Neuron (in vitro differentiated cells): ENCODE results near the gene CCDC85A.

Source experiments
- H2AFZ ChIP-seq: one replicate; pipeline ENCODE4 v1.6.1; 2013; ENCODE audit warnings: low read depth, mild to moderate bottlenecking, inconsistent platforms, low read length, moderate library complexity
- H3K27me3 ChIP-seq: one replicate; pipeline ENCODE4 v1.6.1; 2013; ENCODE audit warnings: low read length; ENCODE audit not compliant: insufficient read depth
- H3K36me3 ChIP-seq: one replicate; pipeline ENCODE4 v1.6.1; 2013; ENCODE audit warnings: low read length; ENCODE audit not compliant: insufficient read depth
- H3K4me1 ChIP-seq: one replicate; pipeline ENCODE4 v1.6.1; 2013; ENCODE audit warnings: low read length; ENCODE audit not compliant: insufficient read depth
- H3K4me3 ChIP-seq: 2 replicates; pipeline ENCODE4 v1.5.1; 2013; ENCODE audit warnings: mild to moderate bottlenecking, low read length, moderate library complexity
- H3K9me3 ChIP-seq: one replicate; pipeline ENCODE4 v1.6.1; 2013; ENCODE audit warnings: low read length

Gene CCDC85A

GRCh38 chr2:56299171-56299691 is 115.4 kb downstream of the CCDC85A start:
- Histone ChIP-seq H3K27me3 (no peaks in the 10 kb centered on the region), H3K9me3 (no peaks in the 10 kb centered on the region), H3K36me3 (no peaks in the 10 kb centered on the region), H3K4me1 (no peaks in the 10 kb centered on the region), H2AFZ (no peak overlapping the region), H3K4me3 (no peak overlapping the region)

GRCh38 chr2:56309626-56310170 is 125.9 kb downstream of the CCDC85A start:
- Histone ChIP-seq H3K4me3 (no peak overlapping the region), H3K4me1 (no peaks in the 10 kb centered on the region), H2AFZ (no peak overlapping the region), H3K27me3 (no peaks in the 10 kb centered on the region), H3K36me3 (no peaks in the 10 kb centered on the region), H3K9me3 (no peaks in the 10 kb centered on the region)

GRCh38 chr2:56313500-56313921 is 129.7 kb downstream of the CCDC85A start:
- Histone ChIP-seq H3K4me1 (no peaks in the 10 kb centered on the region), H3K9me3 (no peaks in the 10 kb centered on the region), H3K27me3 (no peaks in the 10 kb centered on the region), H2AFZ (no peak overlapping the region), H3K4me3 (no peak overlapping the region), H3K36me3 (no peaks in the 10 kb centered on the region)

GRCh38 chr2:56314371-56314770 is 130.6 kb downstream of the CCDC85A start:
- no peaks in the 10 kb centered on the region for H3K4me1 ChIP-seq
- H2AFZ ChIP-seq: no peak overlapping the region
- no peak overlapping the region for H3K4me3 ChIP-seq
- no peaks in the 10 kb centered on the region for H3K9me3 ChIP-seq
- H3K27me3 ChIP-seq: no peaks in the 10 kb centered on the region
- no peaks in the 10 kb centered on the region for H3K36me3 ChIP-seq

- H3K27me3 ChIP-seq: no peaks in the 10 kb centered on the region
- no peak overlapping the region for H3K4me3 ChIP-seq
- no peaks in the 10 kb centered on the region for H3K36me3 ChIP-seq
- H3K4me1 ChIP-seq: no peaks in the 10 kb centered on the region
- no peak overlapping the region for H2AFZ ChIP-seq
- H3K9me3 ChIP-seq: no peaks in the 10 kb centered on the region
These were observed 131.0 kb downstream of the CCDC85A start for GRCh38 chr2:56314796-56315195.

GRCh38 chr2:56315376-56315775 is 131.6 kb downstream of the CCDC85A start:
- no peaks in the 10 kb centered on the region for H3K4me1 ChIP-seq
- no peak overlapping the region for H2AFZ ChIP-seq
- H3K36me3 ChIP-seq: no peaks in the 10 kb centered on the region
- H3K9me3 ChIP-seq: no peaks in the 10 kb centered on the region
- H3K4me3 ChIP-seq: no peak overlapping the region
- no peaks in the 10 kb centered on the region for H3K27me3 ChIP-seq

- no peaks in the 10 kb centered on the region for H3K4me1 ChIP-seq
- H2AFZ ChIP-seq: no peak overlapping the region
- no peaks in the 10 kb centered on the region for H3K27me3 ChIP-seq
- H3K36me3 ChIP-seq: no peaks in the 10 kb centered on the region
- no peak overlapping the region for H3K4me3 ChIP-seq
- H3K9me3 ChIP-seq: no peaks in the 10 kb centered on the region
These were observed 132.2 kb downstream of the CCDC85A start for GRCh38 chr2:56316011-56316410.

GRCh38 chr2:56318147-56318546 is 134.4 kb downstream of the CCDC85A start:
- no peaks in the 10 kb centered on the region for H3K4me1 ChIP-seq
- H3K9me3 ChIP-seq: no peaks in the 10 kb centered on the region

GRCh38 chr2:56325661-56326345 is 142.0 kb downstream of the CCDC85A start:
- Histone ChIP-seq H2AFZ (no peak overlapping the region), H3K4me3 (no peak overlapping the region), H3K36me3 (no peaks in the 10 kb centered on the region), H3K27me3 (no peaks in the 10 kb centered on the region), H3K9me3 (no peaks in the 10 kb centered on the region), H3K4me1 (no peaks in the 10 kb centered on the region)

More at GRCh38 chr2:56318147-56318546, 134.4 kb downstream of the CCDC85A start:
- Histone ChIP-seq H3K4me3 (no peak overlapping the region), H2AFZ (no peak overlapping the region), H3K36me3 (no peaks in the 10 kb centered on the region), H3K27me3 (no peaks in the 10 kb centered on the region)

GRCh38 chr2:56326346-56326741 is 142.6 kb downstream of the CCDC85A start:
- Histone ChIP-seq H3K9me3 (no peaks in the 10 kb centered on the region), H3K36me3 (no peaks in the 10 kb centered on the region), H3K4me3 (no peak overlapping the region), H3K27me3 (no peaks in the 10 kb centered on the region), H3K4me1 (no peaks in the 10 kb centered on the region), H2AFZ (no peak overlapping the region)

- Histone ChIP-seq H3K36me3 (no peaks in the 10 kb centered on the region), H3K27me3 (no peaks in the 10 kb centered on the region), H3K4me3 (no peak overlapping the region), H3K9me3 (no peaks in the 10 kb centered on the region), H3K4me1 (no peaks in the 10 kb centered on the region), H2AFZ (no peak overlapping the region)
These were observed 148.0 kb downstream of the CCDC85A start for GRCh38 chr2:56331810-56332209.

- H3K4me3 ChIP-seq: no peak overlapping the region
These were observed 150.2 kb downstream of the CCDC85A start for GRCh38 chr2:56333812-56334485.

GRCh38 chr2:56334622-56335021 is 150.8 kb downstream of the CCDC85A start:
- H3K4me3 ChIP-seq: no peak overlapping the region
- no peaks in the 10 kb centered on the region for H3K9me3 ChIP-seq
- H3K27me3 ChIP-seq: no peaks in the 10 kb centered on the region
- no peaks in the 10 kb centered on the region for H3K4me1 ChIP-seq
- no peak overlapping the region for H2AFZ ChIP-seq
- no peaks in the 10 kb centered on the region for H3K36me3 ChIP-seq

More at GRCh38 chr2:56333812-56334485, 150.2 kb downstream of the CCDC85A start:
- H2AFZ ChIP-seq: no peak overlapping the region
- no peaks in the 10 kb centered on the region for H3K4me1 ChIP-seq
- no peaks in the 10 kb centered on the region for H3K9me3 ChIP-seq
- no peaks in the 10 kb centered on the region for H3K27me3 ChIP-seq
- no peaks in the 10 kb centered on the region for H3K36me3 ChIP-seq
